Prostate gland (tissue), 2 donors: ENCODE results near the gene EPO. TPM values are rescaled to one million over a fixed set of nuclear protein-coding genes. Genes with fewer than 3 reads are reported as not detected.

ENCODE experiments used
- DNase-seq: peaks from one replicate; pipeline ENCODE4 v3.0.0-alpha.2; 2019; ENCODE audit warnings: low spot score
- H3K27ac ChIP-seq, 2 donors: fragments of 200-600 bp; sonication (generic); 2 replicates each; pipeline ENCODE4 v1.5.1; 2017 to 2019
- H3K27me3 ChIP-seq: fragments of 200-600 bp; sonication (generic); replicated peaks from 2 replicates; pipeline ENCODE4 v1.5.1; 2019; ENCODE audit not compliant: insufficient read depth
- H3K36me3 ChIP-seq, 2 donors: fragments of 200-600 bp; sonication (generic); 1 replicate in 1 of 2; 2 replicates in 1 of 2; pipeline versions ENCODE4 v1.5.1 to v1.8.1; 2017 to 2019
- H3K4me1 ChIP-seq: fragments of 200-600 bp; sonication (generic); replicated peaks from 2 replicates; pipeline ENCODE4 v1.5.1; 2019
- H3K4me3 ChIP-seq, 2 donors: fragments of 200-600 bp; sonication (generic); 2 replicates each; pipeline ENCODE4 v1.5.1; 2017 to 2019
- H3K9me3 ChIP-seq: fragments of 200-600 bp; sonication (generic); 2 replicates; pipeline ENCODE4 v1.5.1; 2017
- POLR2A ChIP-seq: fragments of 450-650 bp; IDR thresholded peaks from one replicate; pipeline ENCODE4 v1.6.1; 2016; ENCODE audit warnings: antibody characterized with exemption, mild to moderate bottlenecking
- POLR2AphosphoS5 ChIP-seq: sonication (generic); formaldehyde crosslinking; IDR thresholded peaks from one replicate; pipeline ENCODE4 v1.6.1; 2017; ENCODE audit warnings: antibody characterized with exemption
- WGBS: methylation state at CpG from one replicate; pipeline ENCODE4 v1.1.5; 2018; 5-methylcytosine and 5-hydroxymethylcytosine counted together
- intact Hi-C: fragments of 100-400 bp; cut with DNase I; formaldehyde crosslinking; loops from one replicate; pipeline ENCODE4 v1.14.2; 2022
- total RNA-seq, 2 donors: library from RNA; depleted of rRNA; stranded (reverse); fragments of >200 nt; gene quantifications; one replicate each; pipeline ENCODE4 v1.1.0, GENCODE V29; 2016
- TF ChIP-seq, protein P1 (sequence below), 4 experiments: fragments of 200-600 bp in 2 of 4; fragments of 450-650 bp in 2 of 4; sonication (generic) in 2 of 4; IDR thresholded peaks; 1 replicate in 3 of 4; 2 replicates in 1 of 4; pipeline ENCODE4 v1.5.1; 2016 to 2019; ENCODE audit warnings: antibody characterized with exemption in 4 of 4, mild to moderate bottlenecking in 2 of 4, moderate library complexity in 2 of 4

EPO gene
- total RNA-seq: 1 to 10 TPM in 1 of 2 donors, not detected in 1; 1.6 TPM

DNA sequence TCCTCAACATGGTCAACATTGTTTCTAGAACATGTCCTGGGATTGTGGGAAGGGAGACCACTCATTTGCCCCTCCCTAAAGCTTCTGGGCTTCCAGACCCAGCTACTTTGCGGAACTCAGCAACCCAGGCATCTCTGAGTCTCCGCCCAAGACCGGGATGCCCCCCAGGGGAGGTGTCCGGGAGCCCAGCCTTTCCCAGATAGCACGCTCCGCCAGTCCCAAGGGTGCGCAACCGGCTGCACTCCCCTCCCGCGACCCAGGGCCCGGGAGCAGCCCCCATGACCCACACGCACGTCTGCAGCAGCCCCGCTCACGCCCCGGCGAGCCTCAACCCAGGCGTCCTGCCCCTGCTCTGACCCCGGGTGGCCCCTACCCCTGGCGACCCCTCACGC lies at the start of gene EPO:
TSS of gene EPO (plus strand) at position 190 of the 392 bp plus-strand sequence. CDS start 513 bp downstream, outside the sequence.
- TF ChIP-seq, protein P1, sequence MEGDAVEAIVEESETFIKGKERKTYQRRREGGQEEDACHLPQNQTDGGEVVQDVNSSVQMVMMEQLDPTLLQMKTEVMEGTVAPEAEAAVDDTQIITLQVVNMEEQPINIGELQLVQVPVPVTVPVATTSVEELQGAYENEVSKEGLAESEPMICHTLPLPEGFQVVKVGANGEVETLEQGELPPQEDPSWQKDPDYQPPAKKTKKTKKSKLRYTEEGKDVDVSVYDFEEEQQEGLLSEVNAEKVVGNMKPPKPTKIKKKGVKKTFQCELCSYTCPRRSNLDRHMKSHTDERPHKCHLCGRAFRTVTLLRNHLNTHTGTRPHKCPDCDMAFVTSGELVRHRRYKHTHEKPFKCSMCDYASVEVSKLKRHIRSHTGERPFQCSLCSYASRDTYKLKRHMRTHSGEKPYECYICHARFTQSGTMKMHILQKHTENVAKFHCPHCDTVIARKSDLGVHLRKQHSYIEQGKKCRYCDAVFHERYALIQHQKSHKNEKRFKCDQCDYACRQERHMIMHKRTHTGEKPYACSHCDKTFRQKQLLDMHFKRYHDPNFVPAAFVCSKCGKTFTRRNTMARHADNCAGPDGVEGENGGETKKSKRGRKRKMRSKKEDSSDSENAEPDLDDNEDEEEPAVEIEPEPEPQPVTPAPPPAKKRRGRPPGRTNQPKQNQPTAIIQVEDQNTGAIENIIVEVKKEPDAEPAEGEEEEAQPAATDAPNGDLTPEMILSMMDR (IDR thresholded peaks at IDR 0.05): no peak
- TF ChIP-seq POLR2AphosphoS5 (no peak), POLR2A (no peak)
- 6% methylated on average over 21 of the region's 21 CpGs for WGBS
- H3K4me3 ChIP-seq: peak within 1 kb of the TSS in 1 of 2 donors; percentile 25
- no peak within 1 kb of the TSS for H3K27ac ChIP-seq
- intact Hi-C loops: loop anchor here (5.0 kb wide), 1 partner anchor 132 kb away; the partner anchor contains the start of gene SLC12A9
- no peaks in the 10 kb centered on the region for H3K36me3 ChIP-seq
- H3K4me1 ChIP-seq: no peaks in the 10 kb centered on the region
- H3K27me3 ChIP-seq: no peaks in the 10 kb centered on the region
- DNase-seq: no peak
- no peaks in the 10 kb centered on the region for H3K9me3 ChIP-seq

- H3K4me3 ChIP-seq: no peak overlapping the region
- no peak for DNase-seq
- no peaks in the 10 kb centered on the region for H3K36me3 ChIP-seq
- H3K27ac ChIP-seq: no peak overlapping the region
- H3K9me3 ChIP-seq: no peaks in the 10 kb centered on the region
- 90% methylated on average over 18 of the region's 18 CpGs for WGBS
- H3K27me3 ChIP-seq: no peaks in the 10 kb centered on the region
- intact Hi-C loops: loop anchor here (2.0 to 10.0 kb wide), 2 partner anchors 59 to 197 kb away; partner anchors contain the start of genes MOSPD3 and TSC22D4
- H3K4me1 ChIP-seq: no peaks in the 10 kb centered on the region
- no peak for TF ChIP-seq POLR2AphosphoS5
- no peak for TF ChIP-seq POLR2A
- TF ChIP-seq, protein P1 (IDR thresholded peaks at IDR 0.05): no peak
Observed at GRCh38 chr7:100671353-100672327, 48.6 kb upstream of the EPO start.

DNA sequence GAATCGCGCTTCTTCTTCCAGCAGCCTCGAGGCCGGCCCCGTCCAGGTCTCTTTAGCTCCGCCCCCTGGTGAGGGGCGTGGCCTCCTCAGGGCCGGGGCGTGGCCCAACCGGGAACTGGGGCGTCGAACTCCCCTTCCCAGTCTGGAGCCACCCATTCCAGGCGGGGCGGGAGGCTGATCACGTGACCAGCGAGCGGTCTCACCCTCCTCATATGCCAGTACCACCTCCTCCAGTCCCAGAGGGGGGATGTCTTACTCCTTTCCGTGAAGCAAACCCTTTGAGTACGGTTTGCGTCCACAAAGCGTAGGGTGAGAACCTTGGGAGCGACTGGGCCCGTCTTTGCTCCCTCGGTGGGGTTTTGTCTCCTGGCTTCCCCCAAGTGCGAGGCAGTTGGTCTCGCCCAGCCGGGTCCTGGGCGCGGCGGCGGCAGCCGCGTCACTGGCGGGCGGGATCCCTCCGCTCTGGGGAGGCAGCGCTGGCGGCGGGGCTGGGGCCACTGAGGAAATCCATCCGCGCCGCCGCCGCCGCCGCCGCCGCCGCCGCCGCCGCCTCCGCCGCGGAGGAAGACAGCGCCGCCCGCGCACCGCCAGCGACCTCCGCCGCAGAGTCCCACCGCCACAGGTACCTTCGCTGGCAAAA lies 46.8 kb upstream of the EPO start, which contains the start of gene GNB2:
TSS of gene GNB2 (plus strand) at position 439 of the 640 bp plus-strand sequence. CDS start 2,526 bp downstream, outside the sequence.
- WGBS: under 1% methylated on average over 53 of the region's 65 CpGs
- Histone ChIP-seq H3K36me3 (peaks cover 5 to 10% of the 10 kb centered on the region in 2 donors), H3K9me3 (no peaks in the 10 kb centered on the region), H3K27ac (peak within 1 kb of the TSS; percentile 99), H3K4me3 (peak within 1 kb of the TSS; percentile 98 to 99), H3K27me3 (no peaks in the 10 kb centered on the region), H3K4me1 (peaks cover 4% of the 10 kb centered on the region)
- TF ChIP-seq POLR2AphosphoS5: peak; percentile 97
- TF ChIP-seq, protein P1 (IDR thresholded peaks at IDR 0.05): peak in 2 of 4 experiments; percentile 13 to 17
- peak; percentile 88 for TF ChIP-seq POLR2A
- peak; percentile 99 for DNase-seq
- intact Hi-C loops: loop anchor here (2.0 to 10.0 kb wide), 2 partner anchors 61 to 199 kb away; partner anchors contain the start of genes MOSPD3 and TSC22D4

GRCh38 chr7:100673942-100674410 lies 46.3 kb upstream of the EPO start:
- no peak for TF ChIP-seq POLR2AphosphoS5
- TF ChIP-seq POLR2A: no peak
- TF ChIP-seq, protein P1 (IDR thresholded peaks at IDR 0.05): no peak
- Histone ChIP-seq H3K36me3 (peaks cover 5 to 10% of the 10 kb centered on the region in 2 donors), H3K4me1 (peaks cover 9% of the 10 kb centered on the region), H3K27ac (peak overlapping the region; percentile 99), H3K9me3 (no peaks in the 10 kb centered on the region), H3K4me3 (peak overlapping the region; percentile 98 to 99), H3K27me3 (no peaks in the 10 kb centered on the region)
- DNase-seq: no peak
- intact Hi-C loops: loop anchor here (2.0 to 10.0 kb wide), 2 partner anchors 61 to 199 kb away; partner anchors contain the start of genes MOSPD3 and TSC22D4
- under 1% methylated on average over 34 of the region's 34 CpGs for WGBS
